ENCODE measurements around the gene FRMD4B. TPM values are rescaled to one million over a fixed set of nuclear protein-coding genes. Genes with fewer than 3 reads are reported as not detected.

FRMD4B gene
- total and polyA plus RNA-seq, 4 donors = 16.6 to 96.4 (median 39.0) TPM

GRCh38 chr3:69392850-69393249 lies 7.0 kb upstream of the FRMD4B start:
- no peak for DNase-seq
- Histone ChIP-seq H3K9me3 (ENCODE audit: control insufficient read depth in 4 of 4, insufficient read depth in 3 of 4, low read length in 3 of 4) (no peaks in the 10 kb centered on the region), H3K27me3 (ENCODE audit: control insufficient read depth in 3 of 3, insufficient read depth in 3 of 3, low read length in 2 of 3) (no peaks in the 10 kb centered on the region), H3K36me3 (ENCODE audit: control insufficient read depth in 4 of 4, insufficient read depth in 4 of 4, low read length in 4 of 4) (peaks cover 0 to 4% (median 0%) of the 10 kb centered on the region in 4 donors), H3K9ac (ENCODE audit: insufficient read depth in 1 of 2, low read length in 2 of 2) (no peak overlapping the region), H3K4me1 (ENCODE audit: control insufficient read depth in 5 of 5, insufficient read depth in 5 of 5, low read length in 5 of 5) (no peaks in the 10 kb centered on the region), H3K27ac (ENCODE audit: low read depth in 1 of 2, low read length in 1 of 2) (no peak overlapping the region), H3K4me3 (no peak overlapping the region)
- no peak for TF ChIP-seq CTCF (IDR thresholded peaks at IDR 0.05; ENCODE audit: control extremely low read depth, extremely low read depth)
- 75 to 82% methylated on average over 3 of the region's 3 CpGs for WGBS, 2 donors
- no peak for ATAC-seq (ENCODE audit: insufficient read depth, low FRiP score)

- no peak overlapping the region for H3K4me3 ChIP-seq
- no peaks in the 10 kb centered on the region for H3K9me3 ChIP-seq (ENCODE audit: control insufficient read depth in 4 of 4, insufficient read depth in 3 of 4, low read length in 3 of 4)
- no peak for TF ChIP-seq CTCF (IDR thresholded peaks at IDR 0.05; ENCODE audit: control extremely low read depth, extremely low read depth)
- H3K36me3 ChIP-seq (ENCODE audit: control insufficient read depth in 4 of 4, insufficient read depth in 4 of 4, low read length in 4 of 4) = peaks cover 0 to 4% (median 0%) of the 10 kb centered on the region in 4 donors
- DNase-seq (no peak), ATAC-seq (ENCODE audit: insufficient read depth, low FRiP score) (no peak)
- no peaks in the 10 kb centered on the region for H3K27me3 ChIP-seq (ENCODE audit: control insufficient read depth in 3 of 3, insufficient read depth in 3 of 3, low read length in 2 of 3)
- H3K27ac ChIP-seq (ENCODE audit: low read depth in 1 of 2, low read length in 1 of 2) = no peak overlapping the region
- no peaks in the 10 kb centered on the region for H3K4me1 ChIP-seq (ENCODE audit: control insufficient read depth in 5 of 5, insufficient read depth in 5 of 5, low read length in 5 of 5)
- 90 to 94% methylated on average over 2 of the region's 2 CpGs for WGBS, 2 donors
- no peak overlapping the region for H3K9ac ChIP-seq (ENCODE audit: insufficient read depth in 1 of 2, low read length in 2 of 2)
Observed at GRCh38 chr3:69392415-69392814, 6.5 kb upstream of the FRMD4B start.

- 90 to 97% methylated on average over 1 of the region's 1 CpG for WGBS, 2 donors
- ATAC-seq (ENCODE audit: insufficient read depth, low FRiP score) (no peak), DNase-seq (no peak)
Observed at GRCh38 chr3:69391554-69391953, 5.7 kb upstream of the FRMD4B start.

More at GRCh38 chr3:69391554-69391953, 5.7 kb upstream of the FRMD4B start:
- Histone ChIP-seq H3K27me3 (ENCODE audit: control insufficient read depth in 3 of 3, insufficient read depth in 3 of 3, low read length in 2 of 3) (no peaks in the 10 kb centered on the region), H3K4me1 (ENCODE audit: control insufficient read depth in 5 of 5, insufficient read depth in 5 of 5, low read length in 5 of 5) (peaks cover 0 to 2% (median 0%) of the 10 kb centered on the region in 5 donors), H3K27ac (ENCODE audit: low read depth in 1 of 2, low read length in 1 of 2) (no peak overlapping the region), H3K4me3 (no peak overlapping the region), H3K9ac (ENCODE audit: insufficient read depth in 1 of 2, low read length in 2 of 2) (no peak overlapping the region), H3K36me3 (ENCODE audit: control insufficient read depth in 4 of 4, insufficient read depth in 4 of 4, low read length in 4 of 4) (no peaks in the 10 kb centered on the region), H3K9me3 (ENCODE audit: control insufficient read depth in 4 of 4, insufficient read depth in 3 of 4, low read length in 3 of 4) (no peaks in the 10 kb centered on the region)
- no peak for TF ChIP-seq CTCF (IDR thresholded peaks at IDR 0.05; ENCODE audit: control extremely low read depth, extremely low read depth)
